Fibroblast of pulmonary artery (primary cell): ENCODE measurements around the gene POU2AF3.

Experiments used
- DNase-seq: peaks from one replicate; pipeline ENCODE4 v3.0.0-alpha.2; 2010; ENCODE audit warnings: low read depth
- H3K4me3 ChIP-seq: replicated peaks from 2 replicates; pipeline ENCODE4 v1.5.1; 2011; ENCODE audit warnings: low read depth, mild to moderate bottlenecking, control low read depth, low read length, moderate library complexity
- CTCF ChIP-seq: IDR thresholded peaks from 2 replicates; pipeline ENCODE4 v1.5.1; 2011; ENCODE audit warnings: mild to moderate bottlenecking, control low read depth, low read length, inconsistent platforms; ENCODE audit errors: missing control alignments

The POU2AF3 gene

GRCh38 chr11:111335549-111335948, 37.2 kb downstream of the POU2AF3 start:
- no peak for TF ChIP-seq CTCF
- no peak for DNase-seq

GRCh38 chr11:111336062-111336461, 37.7 kb downstream of the POU2AF3 start:
- TF ChIP-seq CTCF, result no peak
- no peak for DNase-seq
- no peak overlapping the region for H3K4me3 ChIP-seq

More at GRCh38 chr11:111335549-111335948, 37.2 kb downstream of the POU2AF3 start:
- no peak overlapping the region for H3K4me3 ChIP-seq

GRCh38 chr11:111336582-111337256, 38.4 kb downstream of the POU2AF3 start:
- TF ChIP-seq CTCF, result no peak
- H3K4me3 ChIP-seq, result no peak overlapping the region
- peak; percentile 73 for DNase-seq

GRCh38 chr11:111339758-111340388, 41.5 kb downstream of the POU2AF3 start:
- no peak for TF ChIP-seq CTCF
- no peak for DNase-seq
- H3K4me3 ChIP-seq, result no peak overlapping the region

- no peak for TF ChIP-seq CTCF
- no peak for DNase-seq
- no peak overlapping the region for H3K4me3 ChIP-seq
These were observed 44.0 kb downstream of the POU2AF3 start for GRCh38 chr11:111342329-111342728.

GRCh38 chr11:111344032-111344431, 45.7 kb downstream of the POU2AF3 start:
- DNase-seq, result peak; percentile 74
- no peak overlapping the region for H3K4me3 ChIP-seq
- no peak for TF ChIP-seq CTCF
